ENCODE measurements around the gene LY6G5C. TPM values are rescaled to one million over a fixed set of nuclear protein-coding genes. Genes with fewer than 3 reads are reported as not detected.

The LY6G5C gene
- total RNA-seq, 2 donors from 2014 or later: 0.93 to 2.0 TPM

DNA sequence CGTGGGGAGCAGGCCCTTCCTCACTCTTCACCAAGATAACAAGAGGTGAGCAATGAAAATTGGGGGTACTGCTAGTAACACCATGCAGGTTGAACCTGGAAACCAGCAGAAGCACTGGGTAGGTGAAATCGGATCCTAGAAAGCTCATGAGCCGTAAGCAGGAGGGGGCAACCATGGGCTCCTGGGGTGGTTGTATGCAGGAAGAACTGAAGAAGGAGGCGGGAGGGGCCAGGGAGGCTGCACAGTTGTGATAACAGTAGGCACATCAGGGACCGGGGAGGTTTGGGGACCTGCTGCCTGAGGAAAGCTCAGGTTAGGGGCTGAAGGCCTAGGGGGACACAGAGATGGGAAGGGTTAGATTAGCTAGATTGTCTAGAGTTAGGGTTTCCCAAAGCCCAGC, 5.6 kb upstream of the LY6G5C start:
- Mint-ChIP-seq H3K9me3 (no peaks in the 10 kb centered on the region), H3K27me3 (ENCODE audit: insufficient read depth) (peaks cover 10% of the 10 kb centered on the region), H3K36me3 (ENCODE audit: low read depth) (peaks cover 53% of the 10 kb centered on the region), H3K27ac (no peak overlapping the region), H3K4me1 (peaks cover 24% of the 10 kb centered on the region), H3K4me3 (no peak overlapping the region)
- H3K27me3 ChIP-seq (ENCODE audit: control insufficient read depth, insufficient read depth, low read length, poor library complexity, severe bottlenecking): peaks cover 5% of the 10 kb centered on the region
- DNase-seq: no peak
- H3K27ac ChIP-seq (ENCODE audit: low read depth, low read length): no peak overlapping the region
- H3K36me3 ChIP-seq (ENCODE audit: control insufficient read depth, insufficient read depth, low read length): peaks cover 53% of the 10 kb centered on the region
- WGBS, 2 experiments (ENCODE audit: insufficient coverage in 1 of 2, insufficient read length in 1 of 2): 93 to 97% methylated on average over 3 to 5 of the region's 5 CpGs
- TF ChIP-seq, protein P1, sequence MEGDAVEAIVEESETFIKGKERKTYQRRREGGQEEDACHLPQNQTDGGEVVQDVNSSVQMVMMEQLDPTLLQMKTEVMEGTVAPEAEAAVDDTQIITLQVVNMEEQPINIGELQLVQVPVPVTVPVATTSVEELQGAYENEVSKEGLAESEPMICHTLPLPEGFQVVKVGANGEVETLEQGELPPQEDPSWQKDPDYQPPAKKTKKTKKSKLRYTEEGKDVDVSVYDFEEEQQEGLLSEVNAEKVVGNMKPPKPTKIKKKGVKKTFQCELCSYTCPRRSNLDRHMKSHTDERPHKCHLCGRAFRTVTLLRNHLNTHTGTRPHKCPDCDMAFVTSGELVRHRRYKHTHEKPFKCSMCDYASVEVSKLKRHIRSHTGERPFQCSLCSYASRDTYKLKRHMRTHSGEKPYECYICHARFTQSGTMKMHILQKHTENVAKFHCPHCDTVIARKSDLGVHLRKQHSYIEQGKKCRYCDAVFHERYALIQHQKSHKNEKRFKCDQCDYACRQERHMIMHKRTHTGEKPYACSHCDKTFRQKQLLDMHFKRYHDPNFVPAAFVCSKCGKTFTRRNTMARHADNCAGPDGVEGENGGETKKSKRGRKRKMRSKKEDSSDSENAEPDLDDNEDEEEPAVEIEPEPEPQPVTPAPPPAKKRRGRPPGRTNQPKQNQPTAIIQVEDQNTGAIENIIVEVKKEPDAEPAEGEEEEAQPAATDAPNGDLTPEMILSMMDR (conservative IDR thresholded peaks at IDR 0.05): no peak
- H3K9me3 ChIP-seq (ENCODE audit: control insufficient read depth, low read length): no peaks in the 10 kb centered on the region
- no peak overlapping the region for H3K9ac ChIP-seq (ENCODE audit: extremely low read depth, low read length, poor library complexity, severe bottlenecking)
- no peak overlapping the region for H3K4me3 ChIP-seq (ENCODE audit: low read length)
- peaks cover 13% of the 10 kb centered on the region for H3K4me1 ChIP-seq (ENCODE audit: control insufficient read depth, insufficient read depth, low read length)

DNA sequence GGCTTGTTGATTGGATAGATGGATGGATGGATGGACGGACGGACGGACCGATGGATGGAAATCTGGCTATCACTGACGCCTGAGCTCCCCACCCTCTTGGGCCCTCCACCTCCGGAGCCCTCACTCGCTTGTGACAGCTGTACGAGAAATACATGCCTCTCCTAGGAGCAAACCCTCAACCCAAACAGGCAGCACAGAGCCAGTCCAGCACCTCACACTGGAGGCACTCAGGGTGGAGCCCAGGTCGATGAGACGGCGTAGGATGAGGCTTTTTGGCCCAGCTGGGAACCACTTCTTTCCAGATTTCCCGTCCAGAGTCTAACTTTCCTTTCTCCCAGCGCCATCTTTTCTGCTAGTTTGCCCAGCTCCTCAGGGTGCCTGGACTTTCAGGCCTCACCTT, 2.7 kb upstream of the LY6G5C start:
- peaks cover 17% of the 10 kb centered on the region for H3K27me3 Mint-ChIP-seq (ENCODE audit: insufficient read depth)
- no peaks in the 10 kb centered on the region for H3K9me3 Mint-ChIP-seq
- 82 to 85% methylated on average over 5 to 13 of the region's 13 CpGs for WGBS, 2 experiments (ENCODE audit: insufficient coverage in 1 of 2, insufficient read length in 1 of 2)
- H3K36me3 ChIP-seq (ENCODE audit: control insufficient read depth, insufficient read depth, low read length): peaks cover 35% of the 10 kb centered on the region
- no peak overlapping the region for H3K27ac ChIP-seq (ENCODE audit: low read depth, low read length)
- peaks cover 22% of the 10 kb centered on the region for H3K4me1 Mint-ChIP-seq
- H3K36me3 Mint-ChIP-seq (ENCODE audit: low read depth): peaks cover 35% of the 10 kb centered on the region
- peaks cover 7% of the 10 kb centered on the region for H3K27me3 ChIP-seq (ENCODE audit: control insufficient read depth, insufficient read depth, low read length, poor library complexity, severe bottlenecking)
- TF ChIP-seq, protein P1 (conservative IDR thresholded peaks at IDR 0.05): no peak
- H3K27ac Mint-ChIP-seq: peak overlapping the region; percentile 95
- no peak for DNase-seq
- H3K9me3 ChIP-seq (ENCODE audit: control insufficient read depth, low read length): no peaks in the 10 kb centered on the region
- H3K4me3 ChIP-seq (ENCODE audit: low read length): peak overlapping the region; percentile 57
- no peak overlapping the region for H3K9ac ChIP-seq (ENCODE audit: extremely low read depth, low read length, poor library complexity, severe bottlenecking)
- H3K4me1 ChIP-seq (ENCODE audit: control insufficient read depth, insufficient read depth, low read length): peaks cover 7% of the 10 kb centered on the region
- H3K4me3 Mint-ChIP-seq: peak overlapping the region; percentile 67

DNA sequence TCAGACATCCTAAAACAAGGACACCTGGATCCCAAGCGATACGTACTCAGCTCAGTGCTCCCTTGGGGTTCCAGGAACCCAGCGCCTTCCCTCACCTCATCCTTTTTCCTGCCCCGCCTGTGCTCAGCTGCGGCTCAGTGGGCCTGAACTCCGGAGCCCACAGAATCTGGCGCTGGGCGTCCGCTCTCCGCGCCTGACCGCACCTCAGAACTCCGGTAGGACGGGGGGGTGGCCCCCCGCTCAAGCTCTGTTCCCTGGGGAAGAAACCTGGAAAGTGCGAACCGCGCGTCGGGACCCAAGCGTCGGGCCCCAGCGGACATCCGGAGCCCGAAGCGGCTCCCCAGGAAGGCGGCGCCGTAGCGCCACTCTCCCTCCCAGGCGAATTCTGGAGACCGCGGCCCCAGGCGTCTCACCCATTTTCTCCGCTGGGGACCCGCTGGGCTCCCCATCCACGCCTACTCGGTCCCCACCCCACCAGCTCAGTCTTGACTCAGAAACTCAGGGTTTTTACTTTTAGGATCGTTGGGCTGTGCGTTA, 336 bp upstream of the LY6G5C start:
- peak; percentile 80 for DNase-seq
- H3K36me3 Mint-ChIP-seq (ENCODE audit: low read depth): peaks cover 14% of the 10 kb centered on the region
- 6 to 9% methylated on average over 6 to 40 of the region's 40 CpGs for WGBS, 2 experiments (ENCODE audit: insufficient coverage in 1 of 2, insufficient read length in 1 of 2)
- H3K27me3 ChIP-seq (ENCODE audit: control insufficient read depth, insufficient read depth, low read length, poor library complexity, severe bottlenecking): peaks cover 7% of the 10 kb centered on the region
- H3K9me3 Mint-ChIP-seq: no peaks in the 10 kb centered on the region
- H3K9me3 ChIP-seq (ENCODE audit: control insufficient read depth, low read length): no peaks in the 10 kb centered on the region
- peak overlapping the region; percentile 67 for H3K4me3 Mint-ChIP-seq
- peaks cover 11% of the 10 kb centered on the region for H3K36me3 ChIP-seq (ENCODE audit: control insufficient read depth, insufficient read depth, low read length)
- H3K4me3 ChIP-seq (ENCODE audit: low read length): peak overlapping the region; percentile 80
- TF ChIP-seq, protein P1 (conservative IDR thresholded peaks at IDR 0.05): peak; percentile 12
- peak overlapping the region; percentile 75 for H3K27ac Mint-ChIP-seq
- peaks cover 16% of the 10 kb centered on the region for H3K4me1 Mint-ChIP-seq
- peaks cover 17% of the 10 kb centered on the region for H3K27me3 Mint-ChIP-seq (ENCODE audit: insufficient read depth)
- H3K9ac ChIP-seq (ENCODE audit: extremely low read depth, low read length, poor library complexity, severe bottlenecking): peak overlapping the region; percentile 44
- no peak overlapping the region for H3K27ac ChIP-seq (ENCODE audit: low read depth, low read length)
- H3K4me1 ChIP-seq (ENCODE audit: control insufficient read depth, insufficient read depth, low read length): no peaks in the 10 kb centered on the region

Data from endodermal cell (in vitro differentiated cells).